ENCODE data around the gene CREBBP.

Gene CREBBP

DNA sequence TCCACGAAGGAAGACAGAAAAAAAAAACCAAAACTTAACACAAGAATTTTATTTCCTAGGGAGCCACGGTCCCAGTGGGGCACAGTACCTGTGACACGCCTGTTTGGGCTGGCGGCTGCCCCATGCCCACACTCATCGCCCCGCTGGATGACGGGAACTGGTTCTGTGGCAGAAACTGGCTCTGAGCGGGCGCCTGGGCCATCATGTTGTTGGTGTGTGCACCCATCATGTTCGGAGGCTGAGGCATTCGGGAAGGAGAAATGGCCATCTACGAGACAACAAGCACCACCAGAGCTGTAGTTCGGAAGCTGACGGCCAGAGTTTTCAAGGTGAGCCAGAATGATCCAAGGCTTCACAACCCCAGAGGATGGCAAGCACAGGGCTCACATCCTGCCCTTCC lies 106.8 kb downstream of the CREBBP start:
- TF ChIP-seq, protein P1, sequence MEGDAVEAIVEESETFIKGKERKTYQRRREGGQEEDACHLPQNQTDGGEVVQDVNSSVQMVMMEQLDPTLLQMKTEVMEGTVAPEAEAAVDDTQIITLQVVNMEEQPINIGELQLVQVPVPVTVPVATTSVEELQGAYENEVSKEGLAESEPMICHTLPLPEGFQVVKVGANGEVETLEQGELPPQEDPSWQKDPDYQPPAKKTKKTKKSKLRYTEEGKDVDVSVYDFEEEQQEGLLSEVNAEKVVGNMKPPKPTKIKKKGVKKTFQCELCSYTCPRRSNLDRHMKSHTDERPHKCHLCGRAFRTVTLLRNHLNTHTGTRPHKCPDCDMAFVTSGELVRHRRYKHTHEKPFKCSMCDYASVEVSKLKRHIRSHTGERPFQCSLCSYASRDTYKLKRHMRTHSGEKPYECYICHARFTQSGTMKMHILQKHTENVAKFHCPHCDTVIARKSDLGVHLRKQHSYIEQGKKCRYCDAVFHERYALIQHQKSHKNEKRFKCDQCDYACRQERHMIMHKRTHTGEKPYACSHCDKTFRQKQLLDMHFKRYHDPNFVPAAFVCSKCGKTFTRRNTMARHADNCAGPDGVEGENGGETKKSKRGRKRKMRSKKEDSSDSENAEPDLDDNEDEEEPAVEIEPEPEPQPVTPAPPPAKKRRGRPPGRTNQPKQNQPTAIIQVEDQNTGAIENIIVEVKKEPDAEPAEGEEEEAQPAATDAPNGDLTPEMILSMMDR (IDR thresholded peaks at IDR 0.05; ENCODE audit: control insufficient read depth, insufficient read depth, low read depth, low read length, missing control alignments), result no peak
- DNase-seq (ENCODE audit: low read depth), result no peak

GRCh38 chr16:3771513-3771912 lies 109.0 kb downstream of the CREBBP start:
- TF ChIP-seq, protein P1 (IDR thresholded peaks at IDR 0.05; ENCODE audit: control insufficient read depth, insufficient read depth, low read depth, low read length, missing control alignments), result no peak
- DNase-seq (ENCODE audit: low read depth), result no peak
- H3K4me3 ChIP-seq (ENCODE audit: control insufficient read depth, low read depth, low read length), result no peak overlapping the region

More for the DNA sequence above, 106.8 kb downstream of the CREBBP start:
- no peak overlapping the region for H3K4me3 ChIP-seq (ENCODE audit: control insufficient read depth, low read depth, low read length)

DNA sequence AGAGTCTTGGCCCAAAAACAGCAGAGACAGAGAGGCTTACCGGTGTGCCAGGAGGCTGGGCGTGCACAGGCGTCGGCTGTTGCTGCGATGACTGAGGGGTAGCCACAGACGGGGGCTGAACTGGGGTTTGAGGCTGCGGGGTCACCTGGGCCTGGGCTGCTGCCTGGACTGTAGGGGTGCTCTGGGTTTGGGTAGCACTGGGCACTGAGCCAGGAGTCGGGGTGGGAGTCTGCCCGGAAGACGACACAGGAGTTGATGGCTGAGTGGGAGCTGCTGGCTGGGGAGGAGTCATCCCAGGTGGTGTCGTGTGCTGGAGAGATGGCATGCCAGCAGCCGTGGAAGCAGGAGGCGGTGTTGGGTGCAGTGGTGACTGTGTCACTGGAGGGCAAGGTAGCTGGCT lies 110.0 kb downstream of the CREBBP start:
- TF ChIP-seq, protein P1 (IDR thresholded peaks at IDR 0.05; ENCODE audit: control insufficient read depth, insufficient read depth, low read depth, low read length, missing control alignments), result no peak
- no peak overlapping the region for H3K4me3 ChIP-seq (ENCODE audit: control insufficient read depth, low read depth, low read length)
- no peak for DNase-seq (ENCODE audit: low read depth)

DNA sequence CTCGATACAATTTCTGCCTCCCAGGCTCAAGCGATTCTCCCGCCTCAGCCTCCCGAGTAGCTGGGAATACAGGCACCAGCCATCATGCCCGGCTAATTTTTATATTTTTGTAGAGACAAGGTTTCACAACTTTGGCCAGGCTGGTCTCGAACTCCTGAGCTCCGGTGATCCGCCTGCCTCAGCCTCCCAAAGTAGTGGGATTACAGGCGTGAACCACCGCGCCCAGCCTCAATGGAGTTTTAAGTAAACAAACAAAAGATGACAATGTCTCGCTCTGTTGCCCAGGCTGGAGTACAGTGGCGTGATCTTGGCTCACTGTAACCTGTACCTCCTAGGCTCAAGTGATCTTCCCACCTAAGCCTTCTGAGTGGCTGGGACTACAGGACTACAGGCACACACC lies 110.6 kb downstream of the CREBBP start:
- DNase-seq (ENCODE audit: low read depth), result no peak
- no peak overlapping the region for H3K4me3 ChIP-seq (ENCODE audit: control insufficient read depth, low read depth, low read length)
- TF ChIP-seq, protein P1 (IDR thresholded peaks at IDR 0.05; ENCODE audit: control insufficient read depth, insufficient read depth, low read depth, low read length, missing control alignments), result no peak

DNA sequence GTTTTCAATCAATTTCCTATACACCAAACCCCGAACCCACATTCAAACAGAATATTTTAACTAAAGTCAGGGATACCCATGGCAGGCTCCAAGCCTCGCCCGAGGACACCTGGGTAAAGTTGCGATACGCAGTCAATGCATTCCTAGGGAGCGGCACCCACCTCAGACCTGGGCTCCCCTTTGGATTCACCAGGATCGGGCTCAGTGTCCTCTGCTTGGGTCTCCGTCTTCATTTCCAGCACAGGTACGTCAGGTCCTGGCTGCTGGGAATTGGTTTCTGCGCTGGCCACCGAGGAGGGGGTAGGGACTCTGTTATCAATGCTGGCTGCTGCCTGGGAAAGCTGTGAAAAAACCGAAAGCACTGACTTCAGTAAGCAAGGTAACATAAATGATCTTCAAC lies 111.5 kb downstream of the CREBBP start:
- no peak overlapping the region for H3K4me3 ChIP-seq (ENCODE audit: control insufficient read depth, low read depth, low read length)
- TF ChIP-seq, protein P1 (IDR thresholded peaks at IDR 0.05; ENCODE audit: control insufficient read depth, insufficient read depth, low read depth, low read length, missing control alignments), result no peak
- no peak for DNase-seq (ENCODE audit: low read depth)

DNA sequence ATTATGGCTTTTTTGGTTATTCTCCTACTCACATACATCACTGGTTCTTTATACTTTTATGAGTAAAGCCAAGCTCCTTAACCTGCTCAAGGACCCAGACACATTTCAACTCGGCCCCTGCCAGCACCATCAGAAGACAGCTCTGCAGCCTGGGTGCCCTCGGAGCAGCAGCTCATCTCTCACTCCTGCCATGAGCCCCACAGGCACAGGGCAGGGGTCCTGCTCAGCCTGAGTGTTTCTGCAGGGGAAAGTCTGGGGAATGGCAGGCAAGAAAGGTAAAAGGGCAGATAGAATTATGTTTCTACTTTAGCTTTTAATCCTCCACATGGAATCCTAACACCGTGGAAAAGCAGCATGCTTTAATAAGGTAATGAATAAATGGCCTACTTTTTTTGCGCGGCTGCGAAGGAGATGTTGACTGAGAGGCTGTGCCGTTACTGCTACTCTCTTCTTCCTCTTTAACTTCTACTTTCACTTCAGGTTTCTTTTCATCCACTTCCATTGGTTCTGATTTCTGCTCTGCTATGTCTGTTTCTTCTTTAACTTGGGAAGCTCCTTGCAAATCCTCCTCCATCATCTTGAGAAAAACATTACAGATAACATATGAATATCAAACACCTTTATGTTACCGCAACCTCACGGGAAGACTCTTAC lies 113.1 kb downstream of the CREBBP start:
- no peak for DNase-seq (ENCODE audit: low read depth)
- H3K4me3 ChIP-seq (ENCODE audit: control insufficient read depth, low read depth, low read length), result no peak overlapping the region

More for the DNA sequence above, 113.1 kb downstream of the CREBBP start:
- TF ChIP-seq, protein P1 (IDR thresholded peaks at IDR 0.05; ENCODE audit: control insufficient read depth, insufficient read depth, low read depth, low read length, missing control alignments), result no peak
